Suprapubic skin (tissue), 4 donors: ENCODE results near the gene UBXN1.
"Not testable (repeated sequence)": the region's sequence is repeated elsewhere in the genome, so short reads cannot be mapped to it uniquely, and the experiment has no call there.

ENCODE experiments used
- EP300 ChIP-seq: sonication (generic); formaldehyde crosslinking; IDR thresholded peaks from one replicate; pipeline ENCODE4 v1.6.1; 2017; ENCODE audit warnings: antibody characterized with exemption
- POLR2A ChIP-seq, 2 donors: fragments of 450-650 bp; IDR thresholded peaks; one replicate each; pipeline ENCODE4 v1.6.1; 2017; ENCODE audit warnings: antibody characterized with exemption in 2 of 2, mild to moderate bottlenecking in 2 of 2, moderate library complexity in 2 of 2
- POLR2AphosphoS5 ChIP-seq, 3 donors: sonication (generic); formaldehyde crosslinking; IDR thresholded peaks; one replicate each; pipeline ENCODE4 v1.6.1; 2017; ENCODE audit warnings: antibody characterized with exemption in 3 of 3
- TF ChIP-seq, protein P1 (sequence below), 2 donors: fragments of 200-600 bp in 1 of 2; fragments of 450-650 bp in 1 of 2; sonication (generic) in 1 of 2; IDR thresholded peaks; one replicate each; pipeline ENCODE4 v1.5.1; 2016 to 2019; ENCODE audit warnings: antibody characterized with exemption in 2 of 2, mild to moderate bottlenecking in 1 of 2, moderate library complexity in 1 of 2

GRCh38 chr11:62703921-62704320, 25.0 kb upstream of the UBXN1 start:
- TF ChIP-seq, protein P1, sequence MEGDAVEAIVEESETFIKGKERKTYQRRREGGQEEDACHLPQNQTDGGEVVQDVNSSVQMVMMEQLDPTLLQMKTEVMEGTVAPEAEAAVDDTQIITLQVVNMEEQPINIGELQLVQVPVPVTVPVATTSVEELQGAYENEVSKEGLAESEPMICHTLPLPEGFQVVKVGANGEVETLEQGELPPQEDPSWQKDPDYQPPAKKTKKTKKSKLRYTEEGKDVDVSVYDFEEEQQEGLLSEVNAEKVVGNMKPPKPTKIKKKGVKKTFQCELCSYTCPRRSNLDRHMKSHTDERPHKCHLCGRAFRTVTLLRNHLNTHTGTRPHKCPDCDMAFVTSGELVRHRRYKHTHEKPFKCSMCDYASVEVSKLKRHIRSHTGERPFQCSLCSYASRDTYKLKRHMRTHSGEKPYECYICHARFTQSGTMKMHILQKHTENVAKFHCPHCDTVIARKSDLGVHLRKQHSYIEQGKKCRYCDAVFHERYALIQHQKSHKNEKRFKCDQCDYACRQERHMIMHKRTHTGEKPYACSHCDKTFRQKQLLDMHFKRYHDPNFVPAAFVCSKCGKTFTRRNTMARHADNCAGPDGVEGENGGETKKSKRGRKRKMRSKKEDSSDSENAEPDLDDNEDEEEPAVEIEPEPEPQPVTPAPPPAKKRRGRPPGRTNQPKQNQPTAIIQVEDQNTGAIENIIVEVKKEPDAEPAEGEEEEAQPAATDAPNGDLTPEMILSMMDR (IDR thresholded peaks at IDR 0.05) = not testable (repeated sequence)
- TF ChIP-seq POLR2A (IDR thresholded peaks at IDR 0.05); EP300; POLR2AphosphoS5 (IDR thresholded peaks at IDR 0.05): not testable (repeated sequence)
